ENCODE data around the gene GAB2. TPM values are rescaled to one million over a fixed set of nuclear protein-coding genes. Genes with fewer than 3 reads are reported as not detected.
A peak's percentile ranks its signal among the peaks of the same experiment; 100 is the strongest.

Gene GAB2
- total and polyA plus RNA-seq, 9 donors = 30.9 to 64.6 (median 42.9) TPM

DNA sequence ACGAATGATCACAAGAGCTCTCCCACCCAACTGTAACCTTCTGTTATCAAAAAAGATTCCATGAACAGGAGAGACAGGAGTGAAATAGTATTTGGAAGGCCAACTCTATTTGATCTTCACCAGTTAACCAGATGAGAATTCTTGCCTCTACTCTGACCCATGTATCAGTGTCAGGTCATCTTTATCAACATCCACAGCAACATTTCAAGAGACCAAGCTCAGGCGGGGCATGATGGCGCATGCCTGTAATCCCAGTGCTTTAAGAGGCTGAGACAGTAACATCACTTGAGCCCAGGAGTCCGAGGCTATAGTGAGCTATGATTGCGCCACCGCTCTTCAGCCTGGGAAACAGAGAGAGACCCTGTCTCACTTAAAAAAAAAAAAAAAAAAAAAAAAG is 62.3 kb downstream of the GAB2 start:
- H3K27me3 ChIP-seq = no peaks in the 10 kb centered on the region
- 89 to 93% (median 92%) methylated on average over 6 of the region's 6 CpGs for WGBS, 3 donors
- H3K27ac ChIP-seq = no peak overlapping the region
- intact Hi-C loops (cut with DNase I) = no loop called here
- H3K9me3 ChIP-seq = no peaks in the 10 kb centered on the region
- H3K4me3 ChIP-seq = no peak overlapping the region
- H3K36me3 ChIP-seq = no peaks in the 10 kb centered on the region
- peaks cover 14% of the 10 kb centered on the region for H3K4me1 ChIP-seq (ENCODE audit: insufficient read depth)
- no peak for DNase-seq
- TF ChIP-seq, protein P1, sequence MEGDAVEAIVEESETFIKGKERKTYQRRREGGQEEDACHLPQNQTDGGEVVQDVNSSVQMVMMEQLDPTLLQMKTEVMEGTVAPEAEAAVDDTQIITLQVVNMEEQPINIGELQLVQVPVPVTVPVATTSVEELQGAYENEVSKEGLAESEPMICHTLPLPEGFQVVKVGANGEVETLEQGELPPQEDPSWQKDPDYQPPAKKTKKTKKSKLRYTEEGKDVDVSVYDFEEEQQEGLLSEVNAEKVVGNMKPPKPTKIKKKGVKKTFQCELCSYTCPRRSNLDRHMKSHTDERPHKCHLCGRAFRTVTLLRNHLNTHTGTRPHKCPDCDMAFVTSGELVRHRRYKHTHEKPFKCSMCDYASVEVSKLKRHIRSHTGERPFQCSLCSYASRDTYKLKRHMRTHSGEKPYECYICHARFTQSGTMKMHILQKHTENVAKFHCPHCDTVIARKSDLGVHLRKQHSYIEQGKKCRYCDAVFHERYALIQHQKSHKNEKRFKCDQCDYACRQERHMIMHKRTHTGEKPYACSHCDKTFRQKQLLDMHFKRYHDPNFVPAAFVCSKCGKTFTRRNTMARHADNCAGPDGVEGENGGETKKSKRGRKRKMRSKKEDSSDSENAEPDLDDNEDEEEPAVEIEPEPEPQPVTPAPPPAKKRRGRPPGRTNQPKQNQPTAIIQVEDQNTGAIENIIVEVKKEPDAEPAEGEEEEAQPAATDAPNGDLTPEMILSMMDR (IDR thresholded peaks at IDR 0.05) = no peak
- no peak for TF ChIP-seq POLR2A (IDR thresholded peaks at IDR 0.05)
- TF ChIP-seq EP300 (IDR thresholded peaks at IDR 0.05) = no peak

DNA sequence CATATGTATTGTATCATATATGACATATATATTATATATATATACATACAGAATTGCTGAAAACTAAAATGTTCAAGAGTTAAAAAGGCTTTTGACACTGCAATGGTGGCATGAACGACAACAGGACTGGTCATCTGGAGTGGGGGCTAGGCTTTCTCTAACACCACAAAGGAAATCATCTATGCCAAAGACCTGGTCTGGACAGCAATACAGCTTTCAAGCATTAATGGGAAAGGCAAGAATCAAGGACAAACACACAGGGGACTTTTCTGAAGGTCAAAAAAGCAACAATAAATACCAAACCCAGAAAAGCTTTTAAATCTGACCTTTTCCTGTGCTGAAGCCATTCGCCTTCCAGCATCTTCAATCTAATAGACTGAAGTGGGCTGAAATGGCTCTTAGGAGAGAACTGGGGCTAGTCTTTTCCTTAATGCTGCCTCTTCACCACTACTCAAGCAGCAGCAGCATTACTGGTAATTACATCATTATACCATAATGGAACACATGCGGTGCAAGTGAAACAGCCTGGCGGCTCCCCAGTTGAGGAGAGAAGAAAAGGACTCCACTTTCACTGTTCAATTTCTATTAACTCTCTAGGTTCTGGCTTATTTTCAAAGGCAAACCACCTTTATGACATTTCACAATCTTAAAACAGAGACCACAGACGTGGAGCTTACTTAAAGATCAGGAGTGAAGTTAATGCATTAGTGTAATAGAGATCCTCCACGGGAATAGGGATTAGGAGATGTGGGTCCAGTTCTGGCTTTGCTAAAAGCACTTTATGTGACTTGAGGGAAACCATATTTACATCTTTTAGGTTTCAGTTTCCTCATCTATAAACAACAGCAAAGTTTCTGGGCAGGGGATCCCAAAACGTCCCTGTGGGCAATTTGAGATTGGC is 63.0 kb downstream of the GAB2 start:
- peak in 1 of 5 donors; percentile 40 for DNase-seq
- Histone ChIP-seq H3K27ac (no peak overlapping the region), H3K9me3 (no peaks in the 10 kb centered on the region), H3K4me3 (no peak overlapping the region), H3K27me3 (no peaks in the 10 kb centered on the region), H3K4me1 (ENCODE audit: insufficient read depth) (peaks cover 15% of the 10 kb centered on the region), H3K36me3 (no peaks in the 10 kb centered on the region)
- intact Hi-C loops (cut with DNase I) = no loop called here
- 35 to 39% (median 37%) methylated on average over 7 of the region's 7 CpGs for WGBS, 3 donors
- TF ChIP-seq EP300 (IDR thresholded peaks at IDR 0.05) = no peak
- TF ChIP-seq, protein P1 (IDR thresholded peaks at IDR 0.05) = no peak
- TF ChIP-seq POLR2A (IDR thresholded peaks at IDR 0.05) = no peak

DNA sequence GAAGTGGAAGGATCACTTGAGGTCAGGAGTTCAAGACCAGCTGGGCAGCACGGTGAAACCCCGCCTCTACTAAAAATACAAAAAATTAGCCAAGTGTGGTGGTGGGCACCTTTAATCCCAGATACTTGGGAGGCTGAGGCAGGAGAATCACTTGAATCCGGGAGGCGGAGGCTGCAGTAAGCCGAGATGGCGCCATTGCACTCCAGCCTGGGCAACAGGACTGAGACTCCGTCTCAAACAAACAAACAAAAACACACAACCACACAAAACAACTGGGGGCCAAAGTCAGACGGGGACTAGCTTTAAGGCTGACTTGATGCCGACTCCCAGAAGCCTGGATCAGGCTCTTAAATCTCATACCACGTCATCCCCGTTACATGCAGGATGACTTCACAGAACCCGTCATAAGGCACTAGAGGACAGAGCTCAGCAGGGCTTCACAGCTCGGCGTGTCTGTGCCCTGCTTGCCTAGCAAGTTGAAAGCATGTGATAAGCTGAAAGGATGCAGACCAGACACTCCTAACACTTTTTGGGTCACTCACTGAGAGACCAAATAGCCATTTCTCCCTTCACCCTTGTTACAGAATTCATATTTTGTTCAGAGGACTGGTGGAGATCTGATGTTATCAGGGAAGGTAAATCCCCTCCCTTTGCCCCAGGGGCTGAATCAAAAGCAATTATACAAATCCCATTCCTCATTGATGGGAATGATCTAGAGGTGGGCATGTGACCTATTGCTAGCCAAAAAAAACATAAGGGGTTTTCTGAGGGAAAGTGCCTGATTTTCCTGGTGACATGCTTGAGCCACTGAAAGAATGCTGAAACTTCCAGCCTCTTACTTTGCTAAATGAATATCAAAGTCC is 65.4 kb downstream of the GAB2 start:
- Histone ChIP-seq H3K4me3 (no peak overlapping the region), H3K9me3 (no peaks in the 10 kb centered on the region), H3K27ac (peak overlapping the region in 1 of 2 donors; percentile 62), H3K27me3 (no peaks in the 10 kb centered on the region), H3K36me3 (no peaks in the 10 kb centered on the region), H3K4me1 (ENCODE audit: insufficient read depth) (peaks cover 23% of the 10 kb centered on the region)
- 82 to 88% (median 84%) methylated on average over 14 of the region's 14 CpGs for WGBS, 3 donors
- TF ChIP-seq, protein P1 (IDR thresholded peaks at IDR 0.05) = no peak
- TF ChIP-seq POLR2A (IDR thresholded peaks at IDR 0.05) (no peak), EP300 (IDR thresholded peaks at IDR 0.05) (no peak)
- intact Hi-C loops (cut with DNase I) = no loop called here
- no peak for DNase-seq

DNA sequence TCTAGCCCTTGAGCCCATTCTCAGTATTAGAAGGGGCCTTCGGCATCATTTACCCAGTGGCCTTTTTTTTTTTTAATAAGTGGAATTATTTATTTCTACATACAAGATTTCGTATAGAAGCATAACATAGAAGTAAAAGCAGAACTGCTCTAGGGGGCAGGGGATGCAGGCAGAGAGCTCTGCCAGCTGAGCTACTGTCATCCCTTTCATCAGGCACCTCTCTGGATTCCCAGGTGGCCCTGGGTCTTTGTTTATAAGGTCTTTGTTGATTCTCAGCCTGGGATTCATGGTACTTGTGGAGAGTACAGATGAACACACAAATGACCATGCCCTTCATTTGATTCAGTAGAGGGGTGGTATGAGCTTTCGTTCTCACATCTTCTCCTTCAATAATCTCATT is 66.4 kb downstream of the GAB2 start:
- no peak overlapping the region for H3K4me3 ChIP-seq
- TF ChIP-seq POLR2A (IDR thresholded peaks at IDR 0.05) = no peak
- TF ChIP-seq, protein P1 (IDR thresholded peaks at IDR 0.05) = no peak
- TF ChIP-seq EP300 (IDR thresholded peaks at IDR 0.05) = no peak
- H3K9me3 ChIP-seq = no peaks in the 10 kb centered on the region
- H3K36me3 ChIP-seq = no peaks in the 10 kb centered on the region
- H3K4me1 ChIP-seq (ENCODE audit: insufficient read depth) = peaks cover 23% of the 10 kb centered on the region
- DNase-seq = no peak
- WGBS, 3 donors = 23 to 38% (median 29%) methylated on average over 3 of the region's 3 CpGs
- intact Hi-C loops (cut with DNase I) = no loop called here
- H3K27me3 ChIP-seq = no peaks in the 10 kb centered on the region
- peak overlapping the region in 1 of 2 donors; percentile 62 for H3K27ac ChIP-seq
